Tibial artery (tissue), 4 donors: ENCODE results near the gene SH2D2A.

Source experiments
- DNase-seq, 2 donors: peaks; one replicate each; pipeline ENCODE4 v3.0.0-alpha.2; 2019
- H3K27ac ChIP-seq, 2 donors: fragments of 200-600 bp; sonication (generic) in 1 of 2; 1 replicate in 1 of 2; 2 replicates in 1 of 2; pipeline ENCODE4 v1.5.1; 2018 to 2019; ENCODE audit warnings: mild to moderate bottlenecking in 1 of 2
- H3K27me3 ChIP-seq, 2 donors: fragments of 200-600 bp; sonication (generic) in 1 of 2; one replicate each; pipeline versions ENCODE4 v1.5.1 to v1.6.0; 2016 to 2019
- H3K36me3 ChIP-seq, 3 donors: fragments of 200-600 bp; sonication (generic) in 2 of 3; one replicate each; pipeline ENCODE4 v1.5.1; 2016 to 2019; ENCODE audit warnings: mild to moderate bottlenecking in 2 of 3
- H3K4me1 ChIP-seq, 4 donors: fragments of 200-600 bp; sonication (generic) in 2 of 4; 1 replicate in 3 of 4; 2 replicates in 1 of 4; pipeline ENCODE4 v1.5.1; 2016 to 2019
- H3K4me3 ChIP-seq, 2 donors: fragments of 200-600 bp; sonication (generic) in 1 of 2; 1 replicate in 1 of 2; 2 replicates in 1 of 2; pipeline ENCODE4 v1.5.1; 2018 to 2019; ENCODE audit warnings: mild to moderate bottlenecking in 2 of 2
- H3K9me3 ChIP-seq, 3 donors: fragments of 200-600 bp; sonication (generic) in 1 of 3; one replicate each; pipeline ENCODE4 v1.5.1; 2016 to 2019
- intact Hi-C: fragments of 100-400 bp; cut with DNase I; formaldehyde crosslinking; loops from one replicate; pipeline ENCODE4 v1.15.0; 2023; ENCODE audit warnings: low total_unique reads
- TF ChIP-seq, protein P1 (sequence below), 2 experiments: fragments of 200-600 bp in 1 of 2; fragments of 450-650 bp in 1 of 2; IDR thresholded peaks; one replicate each; pipeline ENCODE4 v1.5.1; 2017 to 2019; ENCODE audit warnings: antibody characterized with exemption in 2 of 2, mild to moderate bottlenecking in 1 of 2, moderate library complexity in 1 of 2

Gene SH2D2A

DNA sequence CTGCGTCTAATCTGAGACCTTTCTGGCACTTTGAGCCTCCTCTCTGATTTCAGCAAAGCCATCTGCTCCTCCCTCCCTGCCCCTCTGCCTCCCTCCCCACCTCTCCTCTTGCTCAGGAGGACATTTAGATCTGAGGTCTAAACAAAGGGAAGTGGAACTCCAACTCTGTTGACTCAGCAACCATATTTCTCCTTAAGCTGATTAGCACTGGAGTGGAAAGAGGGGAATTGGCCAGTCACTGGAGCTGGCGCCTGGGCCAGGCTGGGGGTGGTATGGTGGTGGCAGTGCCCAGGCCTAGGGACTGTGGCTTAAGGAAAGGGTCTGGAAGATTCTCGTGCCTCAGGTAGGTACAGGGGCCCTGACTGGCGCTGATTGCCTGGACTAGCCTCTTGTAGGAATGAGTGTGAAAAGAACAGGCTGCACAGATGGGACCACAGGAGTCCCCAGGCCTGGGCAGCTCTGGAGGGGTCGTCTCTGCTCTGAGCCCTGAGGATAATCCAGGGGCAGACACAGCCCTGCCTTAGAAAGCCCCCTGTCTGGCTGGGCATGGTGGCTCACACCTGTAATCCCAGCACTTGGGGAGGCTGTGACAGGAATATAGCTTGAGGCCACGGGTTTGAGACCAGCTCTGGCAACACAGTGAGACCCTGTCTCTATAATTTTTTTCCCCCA is 11.9 kb downstream of the SH2D2A start:
- no peak overlapping the region for H3K4me3 ChIP-seq
- intact Hi-C loops: no loop called here
- peaks cover 17 to 22% (median 19%) of the 10 kb centered on the region in 3 donors for H3K36me3 ChIP-seq
- peaks cover 0 to 9% (median 0%) of the 10 kb centered on the region in 4 donors for H3K4me1 ChIP-seq
- DNase-seq: peak in 1 of 2 donors; percentile 62
- no peak overlapping the region for H3K27ac ChIP-seq
- TF ChIP-seq, protein P1, sequence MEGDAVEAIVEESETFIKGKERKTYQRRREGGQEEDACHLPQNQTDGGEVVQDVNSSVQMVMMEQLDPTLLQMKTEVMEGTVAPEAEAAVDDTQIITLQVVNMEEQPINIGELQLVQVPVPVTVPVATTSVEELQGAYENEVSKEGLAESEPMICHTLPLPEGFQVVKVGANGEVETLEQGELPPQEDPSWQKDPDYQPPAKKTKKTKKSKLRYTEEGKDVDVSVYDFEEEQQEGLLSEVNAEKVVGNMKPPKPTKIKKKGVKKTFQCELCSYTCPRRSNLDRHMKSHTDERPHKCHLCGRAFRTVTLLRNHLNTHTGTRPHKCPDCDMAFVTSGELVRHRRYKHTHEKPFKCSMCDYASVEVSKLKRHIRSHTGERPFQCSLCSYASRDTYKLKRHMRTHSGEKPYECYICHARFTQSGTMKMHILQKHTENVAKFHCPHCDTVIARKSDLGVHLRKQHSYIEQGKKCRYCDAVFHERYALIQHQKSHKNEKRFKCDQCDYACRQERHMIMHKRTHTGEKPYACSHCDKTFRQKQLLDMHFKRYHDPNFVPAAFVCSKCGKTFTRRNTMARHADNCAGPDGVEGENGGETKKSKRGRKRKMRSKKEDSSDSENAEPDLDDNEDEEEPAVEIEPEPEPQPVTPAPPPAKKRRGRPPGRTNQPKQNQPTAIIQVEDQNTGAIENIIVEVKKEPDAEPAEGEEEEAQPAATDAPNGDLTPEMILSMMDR (IDR thresholded peaks at IDR 0.05): no peak
- no peaks in the 10 kb centered on the region for H3K9me3 ChIP-seq
- no peaks in the 10 kb centered on the region for H3K27me3 ChIP-seq

DNA sequence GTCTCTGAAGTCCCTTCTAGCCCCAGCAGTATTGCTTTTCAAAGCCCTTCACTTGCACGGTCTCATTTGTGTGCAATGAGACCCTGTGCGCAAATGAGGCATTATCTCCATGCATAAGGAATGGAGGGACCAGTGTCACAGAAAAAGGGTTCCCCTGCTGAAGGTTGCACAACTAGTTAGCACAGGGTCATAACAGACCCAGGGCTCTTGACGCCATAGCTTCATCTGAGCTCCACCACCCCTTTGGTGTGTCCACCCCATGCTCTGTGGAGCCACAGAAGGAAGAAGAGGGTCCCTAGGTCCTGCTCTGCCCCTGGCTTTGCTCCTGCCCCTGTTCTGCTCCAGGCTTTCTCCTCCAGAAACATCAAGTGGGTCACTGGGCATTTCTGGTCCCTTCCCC is 12.6 kb downstream of the SH2D2A start:
- Histone ChIP-seq H3K9me3 (no peaks in the 10 kb centered on the region), H3K36me3 (peaks cover 24 to 29% (median 24%) of the 10 kb centered on the region in 3 donors), H3K27ac (no peak overlapping the region), H3K4me3 (no peak overlapping the region), H3K4me1 (peaks cover 0 to 9% (median 0%) of the 10 kb centered on the region in 4 donors), H3K27me3 (no peaks in the 10 kb centered on the region)
- intact Hi-C loops: no loop called here
- DNase-seq: peak in 1 of 2 donors; percentile 27
- TF ChIP-seq, protein P1 (IDR thresholded peaks at IDR 0.05): no peak

DNA sequence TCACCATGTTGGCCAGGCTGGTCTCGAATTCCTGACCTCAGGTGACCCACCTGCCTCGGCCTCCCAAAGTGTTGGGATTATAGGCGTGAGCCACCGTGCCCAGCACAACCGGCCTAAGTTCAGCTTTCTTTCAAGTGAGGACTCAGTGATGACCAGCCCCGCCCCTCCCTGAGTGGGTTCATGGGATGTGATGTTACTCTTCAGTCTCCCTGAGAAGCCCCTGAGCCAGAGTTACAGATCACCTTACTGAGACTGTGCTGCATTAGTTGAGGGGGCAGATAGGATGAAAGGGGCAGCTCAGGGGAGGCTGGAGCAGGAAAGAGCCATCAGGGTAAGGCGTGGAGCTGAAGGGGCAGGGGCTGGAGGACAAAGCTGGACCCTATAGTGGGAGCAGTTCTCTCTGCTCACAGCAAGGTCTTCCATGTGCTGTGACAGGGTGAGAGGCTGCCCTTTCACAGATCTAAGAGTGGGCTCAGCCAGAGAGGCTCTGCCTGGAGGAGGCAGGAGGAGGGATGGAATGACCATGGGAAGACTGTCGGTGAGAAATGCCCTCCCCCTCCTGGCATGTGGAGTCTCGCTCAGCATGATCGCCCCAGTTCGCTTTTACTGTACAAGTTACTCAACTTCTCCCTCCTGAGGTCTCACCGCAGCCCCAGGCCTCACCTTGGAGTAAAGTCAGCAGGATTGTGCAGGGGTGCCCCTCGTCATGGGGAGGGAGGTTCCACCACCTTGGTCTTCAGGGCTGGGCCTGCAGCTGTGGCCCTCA is 13.4 kb downstream of the SH2D2A start:
- H3K4me1 ChIP-seq: peaks cover 0 to 9% (median 0%) of the 10 kb centered on the region in 4 donors
- no peaks in the 10 kb centered on the region for H3K9me3 ChIP-seq
- H3K27ac ChIP-seq: no peak overlapping the region
- H3K4me3 ChIP-seq: no peak overlapping the region
- TF ChIP-seq, protein P1 (IDR thresholded peaks at IDR 0.05): no peak
- DNase-seq: peak in 1 of 2 donors; percentile 61
- H3K27me3 ChIP-seq: no peaks in the 10 kb centered on the region
- H3K36me3 ChIP-seq: peaks cover 31 to 37% (median 31%) of the 10 kb centered on the region in 3 donors
- intact Hi-C loops: no loop called here

DNA sequence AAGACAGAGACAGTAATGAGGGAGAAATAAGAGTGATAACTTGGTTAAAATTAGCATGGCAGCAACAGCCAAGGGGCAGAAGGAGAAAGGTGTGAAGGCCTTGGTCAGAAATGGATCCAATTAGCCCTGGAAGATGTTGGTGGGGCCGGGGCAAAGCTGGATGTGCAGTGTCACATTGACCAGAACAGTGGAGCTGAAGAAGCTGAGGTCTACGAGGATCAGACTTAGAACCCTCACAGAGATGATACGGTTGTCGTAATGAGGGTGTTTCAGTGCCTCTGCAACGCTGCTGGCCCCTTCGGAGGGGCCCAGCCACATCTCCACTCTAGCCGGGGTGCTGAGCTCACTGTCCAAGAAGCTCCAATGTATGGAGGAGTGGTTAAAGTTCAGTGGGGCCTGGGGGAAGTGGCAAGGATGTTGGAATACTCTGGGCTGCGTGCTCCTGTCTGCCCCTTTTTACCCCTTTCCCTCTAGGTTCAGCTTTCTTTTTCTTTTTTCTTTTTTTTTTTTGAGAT is 14.2 kb downstream of the SH2D2A start:
- H3K36me3 ChIP-seq: peaks cover 39 to 45% (median 39%) of the 10 kb centered on the region in 3 donors
- H3K4me1 ChIP-seq: peaks cover 0 to 9% (median 0%) of the 10 kb centered on the region in 4 donors
- H3K4me3 ChIP-seq: no peak overlapping the region
- H3K27ac ChIP-seq: no peak overlapping the region
- no peaks in the 10 kb centered on the region for H3K9me3 ChIP-seq
- intact Hi-C loops: no loop called here
- TF ChIP-seq, protein P1 (IDR thresholded peaks at IDR 0.05): no peak
- DNase-seq: no peak
- H3K27me3 ChIP-seq: no peaks in the 10 kb centered on the region

DNA sequence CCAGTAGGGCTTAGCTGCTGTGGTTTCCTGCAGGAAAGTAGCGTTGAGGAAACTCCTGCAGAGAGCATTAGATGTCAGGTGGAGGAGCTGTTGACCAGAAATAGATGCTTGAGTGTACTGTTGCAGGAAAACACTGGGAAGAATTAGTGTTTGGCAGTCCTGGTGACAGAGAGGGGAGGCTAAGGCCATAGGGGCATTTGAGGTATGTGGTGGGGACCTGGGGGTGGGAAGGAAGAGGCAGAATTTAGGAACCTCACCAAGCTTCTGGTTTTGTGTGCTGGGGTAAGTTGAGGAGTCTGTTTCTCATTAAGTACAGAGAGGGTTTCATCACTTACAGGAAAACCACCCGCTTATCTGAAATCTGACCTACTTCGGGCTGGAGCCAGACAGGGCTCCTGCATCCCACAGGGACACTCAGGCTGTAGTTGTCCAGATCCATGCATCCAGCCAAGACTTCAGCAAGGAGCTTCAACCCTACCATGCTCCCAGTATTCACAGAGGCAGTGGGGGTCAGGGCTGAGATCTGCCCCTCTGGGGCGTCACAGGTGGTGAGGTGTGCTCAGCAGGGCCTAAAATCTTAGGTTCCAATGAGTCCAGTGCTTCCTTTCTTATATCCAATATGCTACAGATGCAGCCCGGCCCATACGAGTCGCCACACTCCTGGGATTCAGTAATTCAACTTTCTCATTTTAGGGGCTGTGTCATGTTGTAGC is 15.1 kb downstream of the SH2D2A start:
- peaks cover 46 to 54% (median 48%) of the 10 kb centered on the region in 3 donors for H3K36me3 ChIP-seq
- TF ChIP-seq, protein P1 (IDR thresholded peaks at IDR 0.05): no peak
- H3K9me3 ChIP-seq: no peaks in the 10 kb centered on the region
- H3K27ac ChIP-seq: no peak overlapping the region
- DNase-seq: peak in 1 of 2 donors; percentile 33
- intact Hi-C loops: no loop called here
- no peaks in the 10 kb centered on the region for H3K27me3 ChIP-seq
- H3K4me3 ChIP-seq: no peak overlapping the region
- peaks cover 0 to 9% (median 0%) of the 10 kb centered on the region in 4 donors for H3K4me1 ChIP-seq
